ENCODE results near the gene BMI1.

- no peak for TF ChIP-seq EZH2 (IDR thresholded peaks at IDR 0.05; ENCODE audit: insufficient read depth, low read length)
- TF ChIP-seq, protein P1, sequence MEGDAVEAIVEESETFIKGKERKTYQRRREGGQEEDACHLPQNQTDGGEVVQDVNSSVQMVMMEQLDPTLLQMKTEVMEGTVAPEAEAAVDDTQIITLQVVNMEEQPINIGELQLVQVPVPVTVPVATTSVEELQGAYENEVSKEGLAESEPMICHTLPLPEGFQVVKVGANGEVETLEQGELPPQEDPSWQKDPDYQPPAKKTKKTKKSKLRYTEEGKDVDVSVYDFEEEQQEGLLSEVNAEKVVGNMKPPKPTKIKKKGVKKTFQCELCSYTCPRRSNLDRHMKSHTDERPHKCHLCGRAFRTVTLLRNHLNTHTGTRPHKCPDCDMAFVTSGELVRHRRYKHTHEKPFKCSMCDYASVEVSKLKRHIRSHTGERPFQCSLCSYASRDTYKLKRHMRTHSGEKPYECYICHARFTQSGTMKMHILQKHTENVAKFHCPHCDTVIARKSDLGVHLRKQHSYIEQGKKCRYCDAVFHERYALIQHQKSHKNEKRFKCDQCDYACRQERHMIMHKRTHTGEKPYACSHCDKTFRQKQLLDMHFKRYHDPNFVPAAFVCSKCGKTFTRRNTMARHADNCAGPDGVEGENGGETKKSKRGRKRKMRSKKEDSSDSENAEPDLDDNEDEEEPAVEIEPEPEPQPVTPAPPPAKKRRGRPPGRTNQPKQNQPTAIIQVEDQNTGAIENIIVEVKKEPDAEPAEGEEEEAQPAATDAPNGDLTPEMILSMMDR (IDR thresholded peaks at IDR 0.05; ENCODE audit: insufficient read depth, low read depth, low read length) = no peak
These were observed 15.2 kb upstream of the BMI1 start for GRCh38 chr10:22305721-22306120.
